Globus pallidus (tissue), 1 donor: ENCODE measurements around the gene SPARC.
"Not testable (repeated sequence)": the region's sequence is repeated elsewhere in the genome, so short reads cannot be mapped to it uniquely, and the experiment has no call there.

ENCODE experiments used
- DNase-seq: peaks from one replicate; pipeline ENCODE4 v3.0.0-alpha.2; 2015; ENCODE audit warnings: low spot score

The SPARC gene

GRCh38 chr5:151700296-151700695 lies 13.6 kb upstream of the SPARC start:
- no peak for DNase-seq

DNA sequence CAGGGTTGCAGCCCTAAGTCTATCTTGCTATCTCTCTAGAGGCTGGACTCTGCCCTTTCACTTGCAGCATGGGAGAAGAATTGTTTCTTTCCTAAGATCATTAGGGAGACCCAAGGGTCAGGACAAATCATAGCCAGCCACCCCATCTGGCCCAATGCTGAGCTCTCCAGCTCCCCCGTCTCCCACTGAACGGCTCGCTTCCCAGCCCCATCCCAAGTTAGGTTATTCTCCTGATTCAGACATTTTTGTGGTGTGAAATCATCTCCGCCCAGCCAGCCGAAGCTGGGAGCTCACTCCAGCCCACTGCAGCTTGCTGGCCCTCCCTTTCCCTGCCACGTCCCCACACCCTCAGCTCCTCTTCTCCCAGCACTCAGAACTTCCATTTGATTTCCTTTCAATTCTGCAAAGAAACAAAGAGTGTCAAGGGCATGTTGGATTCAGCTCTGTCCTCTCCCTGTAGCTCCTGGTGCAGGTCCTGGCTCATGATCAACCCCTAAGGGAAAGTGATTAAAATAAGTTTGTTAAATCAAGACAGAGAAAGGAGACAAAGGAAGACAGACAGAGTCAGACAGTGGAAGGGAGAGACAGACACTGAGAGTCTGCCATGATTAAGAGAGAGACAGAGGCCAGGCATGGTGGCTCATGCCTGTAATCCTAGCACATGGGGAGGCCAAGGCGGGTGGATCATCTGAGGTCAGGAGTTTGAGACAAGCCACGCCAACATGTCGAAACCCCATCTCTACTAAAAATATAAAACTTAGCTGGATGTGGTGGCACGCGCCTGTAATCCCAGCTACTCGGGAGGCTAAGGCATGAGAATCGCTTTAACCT lies 12.6 kb upstream of the SPARC start:
- DNase-seq = no peak

DNA sequence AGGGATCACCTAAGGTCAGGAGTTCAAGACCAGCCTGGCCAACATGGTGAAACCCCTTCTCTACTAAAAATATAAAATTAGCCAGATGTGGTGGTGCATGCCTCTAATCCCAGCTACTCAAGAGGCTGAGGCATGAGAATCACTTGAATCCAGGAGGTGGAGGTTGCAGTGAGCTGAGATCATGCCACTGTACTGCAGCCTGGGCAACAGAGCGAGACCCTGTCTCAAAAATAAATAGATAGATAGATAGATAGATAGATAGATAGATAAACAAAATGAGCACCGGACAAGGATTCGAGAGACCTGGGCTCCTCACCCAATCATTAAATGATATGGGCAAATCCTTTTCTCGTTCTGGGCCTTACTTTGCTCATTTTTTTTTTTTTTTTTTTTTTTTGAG lies 11.4 kb upstream of the SPARC start:
- DNase-seq = not testable (repeated sequence)

DNA sequence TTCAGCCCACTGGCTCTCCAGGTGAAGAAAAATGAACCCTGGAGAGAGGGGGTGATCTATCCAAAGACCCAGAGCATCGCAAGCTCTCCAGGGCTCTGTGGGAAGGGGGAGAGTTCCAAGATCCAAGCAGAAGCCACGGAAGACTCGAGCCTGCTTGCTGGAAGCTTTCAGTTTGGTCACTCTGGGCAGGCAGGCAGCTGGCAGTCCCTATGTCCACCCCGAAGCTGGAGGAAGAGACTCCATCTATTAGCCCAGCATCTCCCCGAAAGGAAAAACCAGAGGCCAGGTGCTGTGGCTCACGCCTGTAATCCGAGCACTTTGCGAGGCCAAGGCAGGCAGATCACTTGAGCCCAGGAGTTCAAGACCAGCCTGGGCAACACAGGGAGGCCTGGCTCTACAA lies 10.7 kb upstream of the SPARC start:
- DNase-seq = no peak

DNA sequence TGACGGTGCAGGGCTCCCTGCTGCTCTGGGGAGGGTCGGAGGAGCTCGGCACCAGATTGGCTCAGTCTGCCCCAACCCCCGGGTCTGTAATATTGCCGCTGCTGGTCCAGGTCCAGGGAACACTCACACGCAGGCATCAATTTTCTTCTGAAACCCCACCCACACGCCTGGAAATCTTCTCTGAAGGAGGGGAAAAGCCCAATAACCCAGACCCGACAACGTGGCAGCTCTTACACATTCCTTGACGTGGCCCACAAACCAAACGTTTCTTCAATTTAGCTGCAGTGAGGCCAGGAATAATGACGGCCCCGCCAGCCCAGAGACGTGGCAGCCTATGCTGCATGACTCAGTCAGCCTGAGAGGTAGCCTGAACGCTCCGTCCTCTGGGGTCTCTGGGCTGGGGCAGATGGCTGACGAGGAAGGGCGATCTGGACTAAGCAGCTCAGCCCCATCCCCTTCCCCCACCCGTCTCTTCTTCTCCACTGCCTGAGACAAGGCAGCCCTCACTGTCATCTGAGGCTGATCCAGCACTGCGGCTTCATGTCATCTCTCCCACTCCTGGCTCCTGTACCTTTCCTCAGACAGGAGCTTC lies 9.9 kb upstream of the SPARC start:
- no peak for DNase-seq

GRCh38 chr5:151695464-151695863 lies 8.7 kb upstream of the SPARC start:
- DNase-seq = no peak

GRCh38 chr5:151694035-151694485 lies 7.3 kb upstream of the SPARC start:
- DNase-seq = peak; percentile 97

DNA sequence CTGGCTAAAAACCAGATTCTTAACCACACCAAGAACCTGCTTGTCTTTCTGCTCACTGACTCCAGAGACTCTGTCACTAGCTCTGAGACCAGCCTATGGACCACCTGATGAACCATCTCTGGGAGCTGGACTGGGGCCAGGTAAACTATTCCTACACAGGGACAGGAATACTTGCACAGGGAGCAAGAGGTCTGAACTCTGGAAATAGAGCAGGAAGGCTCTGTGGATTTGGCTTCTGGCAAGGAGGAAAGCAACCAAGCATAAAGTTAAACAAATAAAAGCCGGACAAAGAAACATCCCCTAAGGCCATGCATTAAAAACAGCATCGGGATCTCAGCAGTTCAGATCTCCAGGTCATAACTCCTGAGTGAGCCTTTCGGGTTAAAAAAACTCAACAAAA lies 5.6 kb upstream of the SPARC start:
- DNase-seq = no peak

DNA sequence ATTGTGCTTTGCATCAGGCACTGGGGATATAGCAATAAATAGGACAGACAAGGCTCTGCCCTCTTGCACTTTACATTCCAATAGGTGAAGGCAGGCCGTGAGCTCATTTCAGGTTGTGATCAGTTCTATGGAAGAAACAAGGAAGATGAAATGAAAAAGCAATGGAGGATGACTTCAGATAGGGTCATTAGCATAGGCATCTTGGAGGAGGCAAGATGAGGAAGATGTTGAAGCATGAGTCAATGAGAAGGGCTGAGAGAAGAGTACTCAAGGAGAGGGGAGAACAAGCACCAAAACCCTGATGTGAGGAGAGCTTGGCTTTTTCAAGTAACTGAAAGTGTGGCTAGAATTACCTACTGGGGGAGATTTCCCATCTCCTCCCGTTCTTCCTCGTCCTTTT lies 5.0 kb upstream of the SPARC start:
- no peak for DNase-seq

- not testable (repeated sequence) for DNase-seq
Observed at GRCh38 chr5:151689591-151689990, 2.9 kb upstream of the SPARC start.

DNA sequence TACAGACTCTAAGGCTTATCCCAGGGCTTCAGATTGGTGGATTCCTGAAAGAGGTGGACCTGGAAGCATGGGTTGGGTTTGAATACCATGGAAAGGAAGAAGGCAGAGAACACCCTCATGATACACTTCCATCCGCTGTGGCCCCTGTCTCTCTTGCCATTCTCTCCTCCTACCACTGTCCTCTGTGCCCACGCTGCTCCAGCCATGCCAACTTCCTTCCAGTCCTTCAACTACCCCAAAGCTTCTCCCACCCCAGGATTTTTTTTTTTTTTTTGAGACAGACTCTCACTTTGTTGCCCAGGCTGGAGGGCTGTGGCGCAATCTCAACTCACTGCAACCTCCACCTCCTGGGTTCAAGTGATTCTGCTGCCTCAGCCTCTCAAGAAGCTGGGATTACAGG lies 1.7 kb upstream of the SPARC start:
- DNase-seq = no peak

GRCh38 chr5:151685749-151686673 lies 704 bp downstream of the SPARC start:
- DNase-seq = no peak

DNA sequence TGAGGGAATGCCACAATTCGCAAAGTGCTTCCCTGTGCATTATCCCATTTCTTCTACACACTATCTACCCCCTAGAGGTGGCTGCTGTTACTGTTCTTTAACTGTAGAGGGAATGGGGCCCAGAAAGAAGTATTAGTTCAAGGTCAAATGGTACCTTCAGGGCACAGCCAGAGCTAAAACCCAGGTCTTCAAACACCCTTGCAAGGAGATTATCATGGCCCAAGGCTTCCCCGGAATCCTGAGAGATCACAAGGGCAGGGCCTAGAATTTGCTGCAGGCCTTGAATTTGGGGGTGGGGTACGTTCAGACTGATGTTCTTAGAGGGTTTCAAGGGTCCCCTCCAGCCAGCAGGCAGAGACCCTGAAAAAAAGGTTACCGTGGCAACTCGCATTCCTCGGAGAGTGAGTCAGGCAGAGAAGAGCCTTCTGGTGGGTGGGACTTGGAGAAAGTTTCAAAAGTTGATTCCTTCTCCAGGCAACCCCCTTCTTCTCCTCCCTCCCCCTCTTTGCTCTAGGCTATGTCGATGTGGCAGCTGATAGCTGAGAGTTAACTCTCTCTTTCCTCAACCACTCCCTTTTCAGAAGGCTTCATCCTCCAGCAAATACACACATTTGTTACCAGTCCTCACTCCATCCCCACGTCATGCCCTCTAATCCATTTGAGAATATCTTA lies 1.9 kb downstream of the SPARC start:
- no peak for DNase-seq

GRCh38 chr5:151683986-151684588 lies 2.6 kb downstream of the SPARC start:
- no peak for DNase-seq

GRCh38 chr5:151683444-151683843 lies 3.3 kb downstream of the SPARC start:
- DNase-seq = no peak

GRCh38 chr5:151682751-151683331 lies 3.9 kb downstream of the SPARC start:
- peak; percentile 63 for DNase-seq

- DNase-seq = no peak
Observed at GRCh38 chr5:151682240-151682639, 4.5 kb downstream of the SPARC start.

DNA sequence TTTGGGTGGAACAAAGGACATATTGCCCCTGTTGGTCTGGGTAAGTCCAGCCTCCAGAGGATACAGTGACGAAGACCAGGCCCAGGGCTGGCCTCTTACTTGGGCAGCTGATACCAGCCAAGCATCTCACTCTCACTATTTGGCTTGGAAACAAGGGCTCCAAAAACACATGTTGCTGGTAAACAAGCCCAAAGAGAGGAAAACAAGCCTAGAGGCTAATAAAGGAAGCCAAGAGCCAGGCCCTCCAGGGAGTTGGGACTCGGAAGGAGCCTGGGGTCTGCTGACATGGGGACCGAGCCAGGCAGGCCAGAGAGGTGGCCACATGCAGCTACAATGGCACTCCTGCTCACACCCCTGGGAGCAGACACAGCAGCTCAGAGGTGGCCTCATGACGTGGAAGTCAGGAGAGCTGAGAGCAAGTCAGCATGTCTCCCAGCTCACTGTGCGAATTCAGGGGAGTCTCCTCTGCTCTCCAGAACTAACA lies 5.7 kb downstream of the SPARC start:
- DNase-seq = peak; percentile 60

DNA sequence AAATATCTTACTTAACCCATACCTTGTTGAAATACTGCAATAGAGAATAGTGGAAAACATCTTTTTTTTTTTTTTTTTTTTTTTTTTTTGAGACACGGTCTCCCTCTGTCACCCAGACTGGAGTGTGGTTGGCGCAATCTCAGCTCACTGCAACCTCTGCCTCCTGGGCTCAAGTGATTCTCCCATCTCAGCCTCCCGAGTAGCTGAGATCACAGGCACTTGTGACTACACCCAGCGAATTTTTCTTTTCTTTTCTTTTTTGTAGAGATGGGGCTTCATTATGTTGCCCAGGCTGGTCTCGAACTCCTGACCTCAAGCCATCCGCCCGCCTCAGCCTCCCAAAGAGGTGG lies 6.6 kb downstream of the SPARC start:
- not testable (repeated sequence) for DNase-seq

DNA sequence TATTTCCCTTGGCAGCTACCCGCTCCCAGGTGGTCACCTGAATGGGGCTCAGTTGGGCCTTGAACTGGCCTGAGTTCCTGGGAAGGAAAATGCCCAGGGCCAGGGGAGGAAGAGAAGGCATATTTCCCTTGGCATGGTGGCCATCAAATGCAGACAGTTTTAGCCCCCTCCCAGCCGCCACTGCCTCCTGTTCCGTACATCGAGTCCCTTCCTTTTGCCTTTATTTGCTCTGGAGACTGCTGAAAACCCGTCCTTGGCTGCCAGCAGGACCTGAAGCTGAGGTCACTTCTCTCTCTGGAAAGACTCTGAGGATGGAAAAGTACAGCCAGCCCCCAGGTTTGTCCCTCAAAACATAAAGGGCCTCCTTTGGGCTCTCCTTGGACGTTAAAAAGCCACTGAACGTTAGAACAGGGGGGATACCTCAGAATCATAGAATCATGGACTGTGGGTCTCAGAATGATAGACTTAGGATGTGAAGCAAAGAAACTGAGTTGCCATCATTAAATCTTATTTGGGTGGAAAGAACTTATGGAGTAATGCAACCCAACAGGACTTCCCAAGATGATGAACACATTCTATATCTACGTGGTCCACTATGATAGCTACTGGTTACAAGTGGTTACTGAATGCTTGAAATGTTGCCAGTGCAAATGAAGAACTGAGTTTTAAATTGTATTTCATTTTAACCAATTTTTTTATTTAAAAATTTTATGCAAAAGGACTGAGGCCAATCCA lies 7.1 kb downstream of the SPARC start:
- DNase-seq = no peak
